GM12891 (cell line): ENCODE data around the gene PCNX2.
"Not testable (repeated sequence)": the region's sequence is repeated elsewhere in the genome, so short reads cannot be mapped to it uniquely, and the experiment has no call there.

Experiments used
- PAX5 ChIP-seq: IDR thresholded peaks from 2 replicates; pipeline ENCODE4 v1.6.1; 2011; ENCODE audit warnings: low read length, moderate library complexity, mild to moderate bottlenecking; ENCODE audit not compliant: insufficient read depth, severe bottlenecking
- POLR2A ChIP-seq: IDR thresholded peaks from 2 replicates; pipeline ENCODE4 v1.6.1; 2011; ENCODE audit warnings: low read depth, low read length, control low read depth
- POLR2AphosphoS5 ChIP-seq: IDR thresholded peaks from 2 replicates; pipeline ENCODE4 v1.6.1; 2011; ENCODE audit warnings: low read depth, low read length, control low read depth
- POU2F2 ChIP-seq: IDR thresholded peaks from 2 replicates; pipeline ENCODE4 v1.6.1; 2011; ENCODE audit warnings: low read depth, mild to moderate bottlenecking, control low read depth, low read length, moderate library complexity
- TAF1 ChIP-seq: IDR thresholded peaks from 2 replicates; pipeline ENCODE4 v1.6.1; 2011; ENCODE audit warnings: low read depth, low read length, control low read depth

GRCh38 chr1:233003638-233004037 lies 291.9 kb downstream of the PCNX2 start:
- TF ChIP-seq POLR2A, POU2F2, TAF1, POLR2AphosphoS5, PAX5: not testable (repeated sequence)
